ENCODE results near the gene BGN.

- TF ChIP-seq NFIC (IDR thresholded peaks at IDR 0.05) (no peak), MAX (IDR thresholded peaks at IDR 0.05) (no peak), CEBPB (IDR thresholded peaks at IDR 0.05) (no peak), FOXM1 (IDR thresholded peaks at IDR 0.05; ENCODE audit: borderline replicate concordance, low read depth) (no peak), TCF12 (IDR thresholded peaks at IDR 0.05; ENCODE audit: low read depth) (no peak), REST (IDR thresholded peaks at IDR 0.05; ENCODE audit: low read depth) (no peak), EGR1 (IDR thresholded peaks at IDR 0.05) (no peak), TAF1 (IDR thresholded peaks at IDR 0.05; ENCODE audit: low read depth) (no peak), CREB1 (IDR thresholded peaks at IDR 0.05; ENCODE audit: low read depth) (no peak), RAD21 (IDR thresholded peaks at IDR 0.05; ENCODE audit: low read depth) (no peak), EP300 (IDR thresholded peaks at IDR 0.05; ENCODE audit: borderline replicate concordance) (no peak), ZBTB7A (IDR thresholded peaks at IDR 0.05; ENCODE audit: low read depth) (no peak), TEAD4 (IDR thresholded peaks at IDR 0.05) (no peak), YY1 (IDR thresholded peaks at IDR 0.05; ENCODE audit: low read depth) (no peak)
These were observed 26.7 kb upstream of the BGN start for GRCh38 chrX:153468008-153468580.

All from Ishikawa (cell line).